Activated T-cell treated with anti-CD3 and anti-CD28 coated beads, Interleukin-2, amount 50 U/mL, for 4 hours (primary cell): ENCODE data around the gene NFIC. TPM values are rescaled to one million over a fixed set of nuclear protein-coding genes. Genes with fewer than 3 reads are reported as not detected.
"Not testable (repeated sequence)": the region's sequence is repeated elsewhere in the genome, so short reads cannot be mapped to it uniquely, and the experiment has no call there.

Experiments used
- ATAC-seq, 2 donors: fragments of 200-7000 bp; cut with Tn5 transposase; one replicate each; pipeline ENCODE4 v1.10.0; 2021
- DNase-seq: peaks from one replicate; pipeline ENCODE4 v3.0.0-alpha.2; 2020
- H3K27me3 Mint-ChIP-seq: one replicate; pipeline ENCODE4 v1.8.0; 2021; ENCODE audit warnings: low read depth, mixed read lengths
- H3K36me3 Mint-ChIP-seq: one replicate; pipeline ENCODE4 v1.8.0; 2022; ENCODE audit warnings: mixed read lengths; ENCODE audit not compliant: insufficient read depth
- H3K4me1 Mint-ChIP-seq: one replicate; pipeline ENCODE4 v1.8.0; 2021; ENCODE audit warnings: low read depth, mixed read lengths
- H3K4me3 Mint-ChIP-seq: one replicate; pipeline ENCODE4 v1.8.0; 2021; ENCODE audit warnings: mild to moderate bottlenecking, moderate library complexity, mixed read lengths
- H3K9me3 Mint-ChIP-seq: one replicate; pipeline ENCODE4 v1.8.0; 2021; ENCODE audit warnings: mixed read lengths
- total RNA-seq, 3 donors: library from RNA; stranded (reverse); gene quantifications; one replicate each; pipeline ENCODE4 v1.2.1, GENCODE V29; 2021

The NFIC gene
- total RNA-seq, 3 donors from 2014 or later: 26.0 to 33.6 (median 30.3) TPM

DNA sequence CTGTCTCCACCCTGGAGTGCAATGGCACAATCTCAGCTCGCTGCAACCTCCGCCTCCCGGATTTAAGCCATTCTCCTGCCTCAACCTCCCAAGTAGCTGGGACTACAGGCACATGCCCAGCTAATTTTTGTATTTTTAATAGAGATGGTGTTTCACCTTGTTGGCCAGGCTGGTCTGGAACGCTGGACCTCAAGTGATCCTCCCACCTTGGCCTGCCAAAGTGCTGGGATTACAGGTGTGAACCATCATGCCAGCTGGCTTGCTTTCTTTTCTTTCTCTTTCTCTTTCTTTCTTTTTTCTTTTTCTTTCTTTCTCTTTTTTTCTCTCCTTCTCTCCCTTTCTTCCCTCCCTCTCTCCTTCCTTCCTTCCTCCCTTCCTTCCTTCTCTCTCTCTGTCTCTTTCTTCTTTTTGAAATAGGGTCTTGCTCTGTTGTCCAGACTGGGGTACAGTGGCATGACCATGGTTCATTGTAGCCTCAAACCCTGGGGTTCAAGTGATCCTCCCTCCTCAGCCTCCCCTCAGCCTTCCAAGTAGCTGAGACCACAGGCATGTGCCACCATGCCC is 33.3 kb upstream of the NFIC start:
- DNase-seq (no peak), ATAC-seq (no peak)
- Mint-ChIP-seq H3K27me3 (peaks cover under 1% of the 10 kb centered on the region), H3K9me3 (no peaks in the 10 kb centered on the region), H3K4me3 (no peak overlapping the region), H3K36me3 (no peaks in the 10 kb centered on the region), H3K4me1 (no peaks in the 10 kb centered on the region)

GRCh38 chr19:3333662-3334061 is 32.7 kb upstream of the NFIC start:
- ATAC-seq (no peak), DNase-seq (no peak)
- no peaks in the 10 kb centered on the region for H3K27me3 Mint-ChIP-seq
- H3K9me3 Mint-ChIP-seq: no peaks in the 10 kb centered on the region
- H3K4me1 Mint-ChIP-seq: peaks cover 4% of the 10 kb centered on the region
- no peaks in the 10 kb centered on the region for H3K36me3 Mint-ChIP-seq
- no peak overlapping the region for H3K4me3 Mint-ChIP-seq

- not testable (repeated sequence) for H3K27me3 Mint-ChIP-seq, H3K36me3 Mint-ChIP-seq, H3K4me3 Mint-ChIP-seq, H3K9me3 Mint-ChIP-seq, ATAC-seq, H3K4me1 Mint-ChIP-seq, DNase-seq
Measured at GRCh38 chr19:3334749-3335430, 31.5 kb upstream of the NFIC start.

- H3K9me3 Mint-ChIP-seq: no peaks in the 10 kb centered on the region
- H3K4me3 Mint-ChIP-seq: no peak overlapping the region
- H3K27me3 Mint-ChIP-seq: no peaks in the 10 kb centered on the region
- H3K36me3 Mint-ChIP-seq: no peaks in the 10 kb centered on the region
- ATAC-seq: no peak
- no peak for DNase-seq
- peaks cover 9% of the 10 kb centered on the region for H3K4me1 Mint-ChIP-seq
Measured at GRCh38 chr19:3335431-3336350, 30.7 kb upstream of the NFIC start.

GRCh38 chr19:3336351-3336679 is 30.1 kb upstream of the NFIC start:
- no peak overlapping the region for H3K4me3 Mint-ChIP-seq
- no peak for DNase-seq
- H3K36me3 Mint-ChIP-seq: no peaks in the 10 kb centered on the region
- H3K9me3 Mint-ChIP-seq: no peaks in the 10 kb centered on the region
- H3K4me1 Mint-ChIP-seq: peaks cover 9% of the 10 kb centered on the region
- H3K27me3 Mint-ChIP-seq: no peaks in the 10 kb centered on the region
- no peak for ATAC-seq

DNA sequence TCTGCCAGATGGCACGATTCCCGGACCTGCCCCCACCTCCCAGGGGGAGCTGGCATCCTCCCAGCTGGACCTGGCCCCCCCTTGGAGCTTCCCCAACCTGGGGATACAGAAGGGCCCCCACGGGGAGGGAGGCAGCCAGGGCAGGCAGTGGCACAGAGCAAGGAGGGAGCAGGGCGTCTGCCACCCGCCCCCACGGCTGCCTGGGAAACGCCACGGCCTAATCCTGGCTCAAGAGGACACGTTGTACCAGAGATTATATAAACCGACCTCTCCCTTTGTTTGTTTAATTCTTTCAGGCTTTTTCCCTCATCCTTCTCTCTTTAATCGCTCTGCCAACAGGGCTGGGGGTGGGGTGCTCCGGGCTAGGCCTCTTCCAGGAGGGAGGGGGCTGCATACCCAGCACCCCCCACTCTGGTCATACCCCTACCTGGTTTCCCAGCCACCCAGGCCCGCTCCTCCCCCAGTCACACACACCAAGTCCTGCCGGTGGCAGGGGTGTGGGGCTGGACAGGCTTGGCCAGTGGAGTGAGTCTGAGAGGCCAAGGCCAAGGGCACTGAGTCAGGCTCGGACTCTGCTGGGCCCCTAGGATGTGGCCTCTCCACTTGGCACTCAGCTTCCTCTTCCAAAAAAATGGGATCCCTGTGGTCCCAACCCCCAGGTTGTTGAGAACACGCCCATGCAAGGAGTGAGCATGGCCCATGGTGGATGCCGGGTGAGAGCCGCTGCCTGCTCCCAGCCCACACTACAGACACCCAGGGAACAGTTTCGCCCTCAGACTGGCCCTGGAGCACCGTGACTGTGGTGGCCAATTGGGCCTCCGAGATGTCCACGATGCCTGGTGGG is 29.5 kb upstream of the NFIC start:
- Mint-ChIP-seq H3K4me1 (peaks cover 9% of the 10 kb centered on the region), H3K27me3 (no peaks in the 10 kb centered on the region), H3K4me3 (no peak overlapping the region)

DNA sequence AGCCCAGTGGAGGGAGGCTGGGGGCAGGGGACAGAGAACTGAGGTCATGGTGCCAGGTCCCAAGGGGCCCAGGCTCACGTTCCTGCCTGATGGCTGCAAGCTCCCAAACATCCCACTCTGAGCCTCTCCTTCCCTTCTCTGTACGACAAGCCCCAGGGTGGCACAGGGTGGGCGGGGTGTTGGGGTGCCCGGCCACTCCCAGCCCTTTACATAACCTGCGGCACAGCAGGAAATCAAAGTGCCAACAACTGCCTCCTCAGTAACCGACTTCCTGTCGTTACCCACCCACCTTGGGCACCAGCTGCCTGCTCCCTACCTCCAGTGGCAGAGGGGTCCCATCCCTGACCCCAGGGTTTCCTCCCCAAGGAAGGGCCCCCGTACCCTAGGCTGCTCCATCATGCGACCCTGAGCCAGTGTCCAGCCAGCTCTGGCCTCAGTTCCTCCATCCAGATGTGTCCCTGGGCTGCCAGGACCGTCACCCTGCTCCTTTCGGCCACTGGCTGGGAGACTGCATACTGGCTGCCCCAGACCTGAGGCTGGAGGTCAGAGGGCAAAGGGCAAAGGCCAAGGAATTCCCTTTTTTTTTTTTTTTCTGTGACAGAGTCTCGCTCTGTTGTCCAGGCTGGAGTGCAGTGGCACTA is 27.7 kb upstream of the NFIC start:
- no peaks in the 10 kb centered on the region for H3K9me3 Mint-ChIP-seq
- peak; percentile 50 for DNase-seq
- peak overlapping the region; percentile 54 for H3K4me3 Mint-ChIP-seq
- no peaks in the 10 kb centered on the region for H3K36me3 Mint-ChIP-seq
- peaks cover 9% of the 10 kb centered on the region for H3K4me1 Mint-ChIP-seq
- peak; percentile 74 to 80 for ATAC-seq
- H3K27me3 Mint-ChIP-seq: no peaks in the 10 kb centered on the region

More for the DNA sequence above, 29.5 kb upstream of the NFIC start:
- H3K9me3 Mint-ChIP-seq: no peaks in the 10 kb centered on the region
- no peaks in the 10 kb centered on the region for H3K36me3 Mint-ChIP-seq
- no peak for ATAC-seq
- no peak for DNase-seq

DNA sequence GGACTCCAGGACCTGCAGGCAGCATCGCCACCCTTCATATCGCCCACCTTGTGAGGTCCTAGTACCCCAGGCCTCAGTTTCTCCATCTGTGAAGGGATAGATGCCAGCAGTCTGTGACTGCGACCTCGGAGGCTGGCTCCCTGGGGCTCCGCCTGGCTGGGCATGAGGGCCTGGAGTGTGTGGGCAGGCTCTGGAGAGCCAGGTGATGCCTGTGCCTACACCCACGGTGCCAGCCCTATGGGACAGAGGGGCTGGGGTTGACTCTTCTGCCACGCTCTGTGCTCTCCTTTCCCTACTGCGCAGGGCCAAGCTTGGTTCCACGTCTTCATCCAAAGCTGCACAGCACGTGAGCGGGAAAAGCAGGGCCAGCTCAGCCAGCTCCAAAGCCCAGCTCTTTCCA is 26.0 kb upstream of the NFIC start:
- Mint-ChIP-seq H3K9me3 (no peaks in the 10 kb centered on the region), H3K4me3 (no peak overlapping the region), H3K36me3 (no peaks in the 10 kb centered on the region), H3K27me3 (no peaks in the 10 kb centered on the region), H3K4me1 (peaks cover 11% of the 10 kb centered on the region)
- ATAC-seq (no peak), DNase-seq (no peak)

DNA sequence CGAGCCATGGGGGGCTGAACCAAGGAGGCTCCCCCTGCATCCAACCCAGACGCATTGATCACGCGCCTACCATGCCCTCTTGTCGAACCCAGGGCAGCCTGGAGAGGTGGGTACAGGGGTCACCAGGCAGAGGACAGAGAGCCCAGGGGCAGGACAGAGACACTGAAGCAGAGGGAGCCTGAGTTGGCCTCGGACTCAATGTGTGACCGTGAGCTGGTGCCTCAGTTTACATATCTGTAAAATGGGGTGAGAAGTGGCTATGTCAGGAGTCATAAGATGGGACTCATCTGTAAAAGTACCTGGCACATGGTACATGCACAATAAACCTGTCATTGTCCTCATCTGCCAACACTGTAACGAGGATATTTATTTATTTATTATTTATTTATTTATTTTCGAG is 24.1 kb upstream of the NFIC start:
- ATAC-seq: no peak
- no peaks in the 10 kb centered on the region for H3K36me3 Mint-ChIP-seq
- no peaks in the 10 kb centered on the region for H3K27me3 Mint-ChIP-seq

DNA sequence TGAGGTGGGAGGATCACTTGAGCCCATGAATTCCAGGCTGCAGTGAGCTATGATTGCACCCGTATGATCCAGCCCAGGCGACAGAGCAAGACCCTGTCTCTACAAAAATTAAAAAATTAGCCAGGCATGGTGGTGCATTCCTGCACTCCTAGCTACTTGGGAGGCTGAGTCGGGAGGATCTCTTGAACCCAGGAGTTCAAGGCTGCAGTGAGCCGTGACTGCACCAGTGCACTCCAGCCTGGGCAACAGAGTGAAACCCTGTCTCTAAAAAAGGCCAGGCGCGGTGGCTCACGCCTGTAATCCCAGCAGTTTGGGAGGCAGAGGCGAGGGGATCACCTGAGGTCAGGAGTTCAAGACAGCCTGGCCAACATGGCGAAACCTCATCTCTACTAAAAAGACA is 23.4 kb upstream of the NFIC start:
- not testable (repeated sequence) for H3K9me3 Mint-ChIP-seq, H3K36me3 Mint-ChIP-seq, H3K4me3 Mint-ChIP-seq, DNase-seq, H3K27me3 Mint-ChIP-seq, ATAC-seq
- H3K4me1 Mint-ChIP-seq: peaks cover 11% of the 10 kb centered on the region

More for the DNA sequence above, 24.1 kb upstream of the NFIC start:
- no peak for DNase-seq
- H3K9me3 Mint-ChIP-seq: no peaks in the 10 kb centered on the region
- H3K4me3 Mint-ChIP-seq: no peak overlapping the region
- peaks cover 11% of the 10 kb centered on the region for H3K4me1 Mint-ChIP-seq

GRCh38 chr19:3343619-3344502 is 22.5 kb upstream of the NFIC start:
- Mint-ChIP-seq H3K36me3 (no peaks in the 10 kb centered on the region), H3K9me3 (no peaks in the 10 kb centered on the region), H3K4me1 (peaks cover 5% of the 10 kb centered on the region), H3K4me3 (peak overlapping the region; percentile 46), H3K27me3 (no peaks in the 10 kb centered on the region)
- DNase-seq (peak; percentile 19), ATAC-seq (peak; percentile 91 to 93)

DNA sequence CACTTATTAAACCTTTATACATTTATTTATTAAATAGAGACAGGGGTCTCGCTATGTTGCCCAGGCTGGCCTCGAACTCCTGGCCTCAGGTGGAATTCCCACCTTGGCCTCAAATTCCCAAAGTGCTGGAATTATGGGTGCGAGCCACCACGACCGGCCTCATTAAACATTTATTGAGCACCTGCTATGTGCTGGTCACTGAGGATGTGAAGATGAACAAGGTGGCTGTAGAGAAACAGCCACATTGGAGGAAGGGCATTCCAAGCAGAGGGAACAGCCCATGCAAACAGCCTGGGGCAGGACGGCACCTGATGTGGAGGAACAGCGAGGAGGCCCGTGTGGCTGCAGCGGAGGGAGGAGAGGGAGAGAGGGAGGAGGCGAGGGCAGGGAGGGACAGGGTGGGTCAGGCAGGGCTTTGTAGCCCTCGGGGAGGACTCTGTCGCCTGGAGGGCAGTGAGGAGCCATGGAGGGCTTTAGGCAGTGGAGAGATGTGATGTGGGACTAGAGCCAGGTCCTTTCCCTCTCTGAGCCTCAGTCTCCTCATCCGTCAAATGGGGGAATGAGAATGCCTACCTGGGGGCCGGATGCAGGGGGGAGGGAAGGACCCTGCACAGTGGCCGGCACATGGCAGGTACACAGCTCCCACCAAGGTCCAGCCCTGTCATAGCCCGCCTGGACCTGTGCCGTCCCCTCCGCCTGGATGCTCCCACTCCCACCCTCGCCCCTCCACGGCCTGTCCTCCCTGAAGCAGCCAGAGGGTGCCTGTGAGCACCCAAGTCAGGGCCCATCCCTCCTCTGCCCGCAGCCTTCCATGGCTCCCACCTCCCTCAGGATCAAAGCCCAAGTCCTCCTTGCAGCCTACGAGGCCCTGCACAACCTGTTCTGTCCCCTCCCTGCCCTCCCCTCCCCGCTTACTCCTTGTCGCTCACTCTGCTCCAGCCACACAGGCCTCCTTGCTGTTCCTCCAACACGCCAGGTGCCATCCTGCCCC is 21.5 kb upstream of the NFIC start:
- Mint-ChIP-seq H3K9me3 (no peaks in the 10 kb centered on the region), H3K27me3 (no peaks in the 10 kb centered on the region), H3K4me1 (peaks cover 3% of the 10 kb centered on the region), H3K4me3 (no peak overlapping the region), H3K36me3 (no peaks in the 10 kb centered on the region)
- DNase-seq: no peak
- no peak for ATAC-seq
